Loucy (cell line): ENCODE measurements around the gene SEC16A.
A peak's percentile ranks its signal among the peaks of the same experiment; 100 is the strongest.

ENCODE experiments used
- H2AFZ ChIP-seq: fragments of 200-600 bp; sonication (generic); 2 replicates; pipeline ENCODE4 v1.6.0; 2016; ENCODE audit warnings: antibody characterized with exemption, mild to moderate bottlenecking, low read length, moderate library complexity
- H3F3A ChIP-seq: fragments of 200-600 bp; 2 replicates; pipeline ENCODE4 v1.6.0; 2016; ENCODE audit warnings: antibody characterized with exemption, low read depth, mild to moderate bottlenecking
- H3K27me3 ChIP-seq: fragments of 200-600 bp; sonication (generic); 2 replicates; pipeline ENCODE4 v1.6.1; 2014; ENCODE audit warnings: low read length, mild to moderate bottlenecking; ENCODE audit not compliant: insufficient read depth, poor library complexity, severe bottlenecking
- H3K36me3 ChIP-seq: fragments of 200-600 bp; sonication (generic); 2 replicates; pipeline ENCODE4 v1.6.1; 2016; ENCODE audit warnings: low read length; ENCODE audit not compliant: insufficient read depth
- H3K4me1 ChIP-seq: fragments of 200-600 bp; sonication (generic); 2 replicates; pipeline ENCODE4 v1.5.1; 2014; ENCODE audit warnings: low read length, mild to moderate bottlenecking; ENCODE audit not compliant: insufficient read depth, poor library complexity, severe bottlenecking
- H3K4me2 ChIP-seq: fragments of 200-600 bp; sonication (generic); 2 replicates; pipeline ENCODE4 v1.6.0; 2014; ENCODE audit warnings: antibody characterized with exemption, low read length, low read depth, mild to moderate bottlenecking; ENCODE audit not compliant: poor library complexity, severe bottlenecking
- H3K4me3 ChIP-seq: fragments of 200-600 bp; sonication (generic); 2 replicates; pipeline ENCODE4 v1.5.1; 2014; ENCODE audit warnings: low read length, mild to moderate bottlenecking, mixed read lengths; ENCODE audit not compliant: poor library complexity, severe bottlenecking
- H3K79me2 ChIP-seq: fragments of 200-600 bp; sonication (generic); 2 replicates; pipeline ENCODE4 v1.6.1; 2014; ENCODE audit warnings: low read length; ENCODE audit not compliant: insufficient read depth
- H3K9ac ChIP-seq: fragments of 200-600 bp; sonication (generic); 2 replicates; pipeline ENCODE4 v1.6.0; 2014; ENCODE audit warnings: mild to moderate bottlenecking, low read depth, low read length, moderate library complexity; ENCODE audit not compliant: poor library complexity, severe bottlenecking
- H3K9me2 ChIP-seq: fragments of 200-600 bp; sonication (generic); replicated peaks from 2 replicates; pipeline ENCODE4 v1.6.1; 2016; ENCODE audit warnings: low read depth, low read length, mixed read lengths
- H3K9me3 ChIP-seq: fragments of 200-600 bp; sonication (generic); 2 replicates; pipeline ENCODE4 v1.6.1; 2014; ENCODE audit warnings: mild to moderate bottlenecking, antibody characterized with exemption, low read length, low read depth; ENCODE audit not compliant: insufficient read depth
- H4K20me1 ChIP-seq: fragments of 200-600 bp; sonication (generic); 2 replicates; pipeline ENCODE4 v1.6.0; 2014; ENCODE audit warnings: antibody characterized with exemption, low read length, mild to moderate bottlenecking; ENCODE audit not compliant: insufficient read depth, poor library complexity, severe bottlenecking
- EZH2phosphoT487 ChIP-seq: fragments of 200-600 bp; IDR thresholded peaks from 2 replicates; pipeline ENCODE4 v1.6.1; 2018; ENCODE audit warnings: antibody characterized with exemption, mild to moderate bottlenecking, moderate library complexity, borderline replicate concordance
- TF ChIP-seq, protein P1 (sequence below): fragments of 200-600 bp; sonication (generic); conservative IDR thresholded peaks from 2 replicates; pipeline ENCODE4 v1.5.1; 2014; ENCODE audit warnings: mild to moderate bottlenecking, antibody characterized with exemption, low read length

SEC16A gene

DNA sequence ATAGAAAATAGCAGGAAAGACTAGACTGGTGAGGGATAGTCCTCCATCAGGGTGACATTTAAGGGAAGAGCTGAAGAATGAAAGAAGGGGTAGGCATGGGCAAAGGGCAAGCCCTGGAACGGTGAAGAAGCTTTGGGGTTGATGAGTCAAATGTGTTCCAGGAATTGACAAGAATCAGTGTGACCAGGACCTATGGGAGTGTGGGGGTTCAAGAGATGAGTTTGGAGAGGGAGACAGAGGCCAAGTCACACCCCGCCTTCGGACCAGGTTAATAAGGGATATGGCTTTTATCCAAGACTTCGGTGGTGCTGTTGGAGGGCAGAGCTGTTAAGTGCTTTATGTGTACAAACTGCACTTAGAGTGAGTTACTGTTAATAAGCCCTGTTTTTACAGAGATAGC is 71.5 kb downstream of the SEC16A start:
- Histone ChIP-seq H3K36me3 (peaks cover 29% of the 10 kb centered on the region; the same call in 1 of the 2 replicates), H3F3A (no peaks in the 10 kb centered on the region), H3K9me2 (no peaks in the 10 kb centered on the region), H2AFZ (no peak overlapping the region), H4K20me1 (peaks cover 27% of the 10 kb centered on the region), H3K27me3 (no peaks in the 10 kb centered on the region), H3K79me2 (peaks cover 65% of the 10 kb centered on the region), H3K9me3 (no peaks in the 10 kb centered on the region), H3K9ac (peak overlapping the region; percentile 80), H3K4me3 (peak overlapping the region; percentile 84), H3K4me2 (peak overlapping the region; percentile 95), H3K4me1 (peaks cover 27% of the 10 kb centered on the region)
- TF ChIP-seq EZH2phosphoT487: no peak
- TF ChIP-seq, protein P1, sequence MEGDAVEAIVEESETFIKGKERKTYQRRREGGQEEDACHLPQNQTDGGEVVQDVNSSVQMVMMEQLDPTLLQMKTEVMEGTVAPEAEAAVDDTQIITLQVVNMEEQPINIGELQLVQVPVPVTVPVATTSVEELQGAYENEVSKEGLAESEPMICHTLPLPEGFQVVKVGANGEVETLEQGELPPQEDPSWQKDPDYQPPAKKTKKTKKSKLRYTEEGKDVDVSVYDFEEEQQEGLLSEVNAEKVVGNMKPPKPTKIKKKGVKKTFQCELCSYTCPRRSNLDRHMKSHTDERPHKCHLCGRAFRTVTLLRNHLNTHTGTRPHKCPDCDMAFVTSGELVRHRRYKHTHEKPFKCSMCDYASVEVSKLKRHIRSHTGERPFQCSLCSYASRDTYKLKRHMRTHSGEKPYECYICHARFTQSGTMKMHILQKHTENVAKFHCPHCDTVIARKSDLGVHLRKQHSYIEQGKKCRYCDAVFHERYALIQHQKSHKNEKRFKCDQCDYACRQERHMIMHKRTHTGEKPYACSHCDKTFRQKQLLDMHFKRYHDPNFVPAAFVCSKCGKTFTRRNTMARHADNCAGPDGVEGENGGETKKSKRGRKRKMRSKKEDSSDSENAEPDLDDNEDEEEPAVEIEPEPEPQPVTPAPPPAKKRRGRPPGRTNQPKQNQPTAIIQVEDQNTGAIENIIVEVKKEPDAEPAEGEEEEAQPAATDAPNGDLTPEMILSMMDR: no peak

DNA sequence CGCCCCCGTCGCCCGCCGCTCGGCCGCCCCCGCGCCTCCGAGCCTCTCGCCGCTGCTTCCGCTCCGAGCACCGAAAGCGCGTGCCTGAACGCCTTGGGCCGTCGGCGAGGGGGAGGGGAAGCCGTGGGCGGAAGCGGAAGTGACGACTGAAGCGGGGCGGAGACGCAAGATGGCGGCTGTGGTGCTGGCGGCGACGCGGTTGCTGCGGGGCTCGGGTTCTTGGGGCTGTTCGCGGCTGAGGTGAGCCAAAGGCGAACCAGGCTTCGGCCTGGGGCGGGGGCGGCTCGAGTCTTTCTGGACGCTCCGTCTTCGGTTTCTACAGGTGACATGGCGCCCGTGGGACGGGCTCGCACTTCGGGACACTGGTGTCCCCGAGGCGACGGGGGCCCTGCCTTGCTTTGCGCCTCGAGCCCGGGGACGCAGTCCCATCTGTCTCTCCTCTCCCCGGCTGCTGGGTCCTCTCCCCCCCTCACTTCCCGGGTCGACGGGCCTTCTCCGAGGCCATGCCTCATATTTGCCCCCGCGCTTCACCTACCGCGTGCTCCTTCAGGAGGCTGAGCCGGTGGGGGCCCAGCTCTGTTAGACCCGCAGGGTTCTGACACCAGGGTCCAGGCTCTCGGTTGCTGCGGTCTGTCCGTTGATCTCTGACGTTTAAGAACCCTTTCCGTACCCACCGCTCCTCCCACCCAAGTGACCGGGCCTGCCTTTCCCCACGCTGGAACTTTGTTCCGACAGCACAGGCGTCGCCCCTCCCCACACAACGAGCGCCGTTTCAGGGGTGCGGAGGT is 72.1 kb downstream of the SEC16A start, which contains the start of the genes ENTR1 and PMPCA:
Gene ENTR1 (minus strand): TSS at position 115 of the 788 bp plus-strand sequence. CDS start 217 bp downstream, outside the sequence.
Gene PMPCA (plus strand): TSS at position 159 of the 788 bp plus-strand sequence. CDS start 11 bp downstream, at position 170.
- peak within 1 kb of the TSS; percentile 95 for H3K4me2 ChIP-seq
- peaks cover 65% of the 10 kb centered on the region for H3K79me2 ChIP-seq
- no peaks in the 10 kb centered on the region for H3F3A ChIP-seq
- no peaks in the 10 kb centered on the region for H3K9me3 ChIP-seq
- peak within 1 kb of the TSS; percentile 91 for H3K4me3 ChIP-seq
- peaks cover 23% of the 10 kb centered on the region; the same call in 1 of the 2 replicates for H3K36me3 ChIP-seq
- peaks cover 30% of the 10 kb centered on the region for H3K4me1 ChIP-seq
- no peaks in the 10 kb centered on the region for H3K27me3 ChIP-seq
- H3K9ac ChIP-seq: peak within 1 kb of the TSS; percentile 80
- TF ChIP-seq, protein P1: no peak
- no peak for TF ChIP-seq EZH2phosphoT487
- peaks cover 27% of the 10 kb centered on the region for H4K20me1 ChIP-seq
- peak within 1 kb of the TSS; percentile 47 for H2AFZ ChIP-seq
- H3K9me2 ChIP-seq: no peaks in the 10 kb centered on the region

DNA sequence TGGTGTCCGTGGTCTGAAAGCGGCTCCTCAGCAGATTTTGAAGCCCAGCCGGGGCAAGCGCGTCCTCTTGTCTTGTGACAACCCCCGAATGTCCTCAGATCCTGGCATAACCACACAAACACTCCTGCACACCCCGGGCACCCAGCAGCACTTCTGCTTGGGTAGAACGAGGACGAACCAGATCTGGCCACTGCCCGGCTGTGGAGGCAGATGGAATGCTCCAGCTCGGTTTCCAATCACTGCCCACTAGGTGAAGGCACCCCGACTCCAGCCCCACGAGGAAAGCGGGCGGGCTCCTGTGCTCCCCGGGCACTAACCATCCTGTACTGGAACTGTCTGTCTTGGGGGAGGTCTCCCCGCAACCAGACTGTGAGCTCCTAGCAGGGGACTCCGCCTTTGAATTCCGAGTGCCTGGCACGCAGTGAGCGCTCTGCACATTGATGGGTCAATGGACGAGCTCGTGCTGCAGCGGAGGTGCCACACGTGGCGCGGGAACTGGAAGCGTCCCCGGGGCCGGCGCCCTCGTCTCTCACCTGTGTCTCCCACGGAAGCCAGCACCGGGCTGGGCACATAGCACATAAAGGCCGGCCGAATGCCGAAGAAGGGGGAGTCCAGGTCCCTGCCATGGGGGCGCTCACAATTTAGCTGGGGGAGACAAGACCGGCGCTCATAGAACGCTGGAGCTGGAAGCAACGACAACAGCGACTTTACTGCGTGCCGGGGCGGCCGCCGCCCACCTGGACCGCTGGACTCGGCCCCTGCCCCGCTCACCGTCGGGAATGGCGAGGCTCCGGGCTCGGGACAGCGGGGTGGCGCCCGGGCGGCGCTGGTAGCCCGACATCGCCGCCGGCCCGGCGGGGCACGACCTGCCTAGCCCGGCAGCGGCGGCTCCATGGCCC is 73.0 kb downstream of the SEC16A start:
- Histone ChIP-seq H3K36me3 (peaks cover 19% of the 10 kb centered on the region; the same call in 1 of the 2 replicates), H4K20me1 (peaks cover 27% of the 10 kb centered on the region), H3K4me3 (peak overlapping the region; percentile 91)

More for the DNA sequence above, 73.0 kb downstream of the SEC16A start:
- Histone ChIP-seq H3K4me1 (peaks cover 39% of the 10 kb centered on the region), H3K9ac (peak overlapping the region; percentile 77), H3K79me2 (peaks cover 65% of the 10 kb centered on the region), H3K9me3 (no peaks in the 10 kb centered on the region), H3F3A (no peaks in the 10 kb centered on the region), H3K9me2 (no peaks in the 10 kb centered on the region), H2AFZ (peak overlapping the region; percentile 4; the same call in 1 of the 2 replicates), H3K27me3 (no peaks in the 10 kb centered on the region), H3K4me2 (peak overlapping the region; percentile 77)
- no peak for TF ChIP-seq EZH2phosphoT487
- TF ChIP-seq, protein P1: no peak
